DOHH2 (cell line): ENCODE results near the gene GLB1L.

Experiments used
- H3F3A ChIP-seq: fragments of 200-600 bp; sonication (generic), shearing (Covaris generic); 2 replicates; pipeline ENCODE4 v1.6.0; 2016; ENCODE audit warnings: antibody characterized with exemption, mild to moderate bottlenecking; ENCODE audit not compliant: control insufficient read depth, insufficient read depth
- H3K27ac ChIP-seq: fragments of 200-600 bp; sonication (generic); 2 replicates; pipeline ENCODE4 v1.5.1; 2014; ENCODE audit warnings: low read depth, mild to moderate bottlenecking, low read length, moderate library complexity
- H3K27me3 ChIP-seq: fragments of 200-600 bp; sonication (generic); 2 replicates; pipeline ENCODE4 v1.6.1; 2014; ENCODE audit warnings: mild to moderate bottlenecking, low read length, mixed read lengths; ENCODE audit not compliant: control insufficient read depth
- H3K36me3 ChIP-seq: fragments of 200-600 bp; sonication (generic); 2 replicates; pipeline ENCODE4 v1.6.1; 2014; ENCODE audit warnings: mild to moderate bottlenecking, low read length, moderate library complexity, mixed read lengths; ENCODE audit not compliant: control insufficient read depth
- H3K4me1 ChIP-seq: fragments of 200-600 bp; sonication (generic); 2 replicates; pipeline ENCODE4 v1.6.1; 2014; ENCODE audit warnings: mild to moderate bottlenecking, low read length, mixed read lengths; ENCODE audit not compliant: control insufficient read depth
- H3K4me2 ChIP-seq: fragments of 200-600 bp; sonication (generic); 2 replicates; pipeline ENCODE4 v1.6.0; 2014; ENCODE audit warnings: mild to moderate bottlenecking, low read length, moderate library complexity
- H3K4me3 ChIP-seq: fragments of 200-600 bp; sonication (generic); 2 replicates; pipeline ENCODE4 v1.5.1; 2014; ENCODE audit warnings: mild to moderate bottlenecking, low read length, mixed read lengths
- H3K79me2 ChIP-seq: fragments of 200-600 bp; sonication (generic); 2 replicates; pipeline ENCODE4 v1.6.1; 2014; ENCODE audit warnings: mild to moderate bottlenecking, low read length, mixed read lengths; ENCODE audit not compliant: control insufficient read depth
- H3K9me2 ChIP-seq: fragments of 200-600 bp; sonication (generic); replicated peaks from 2 replicates; pipeline ENCODE4 v1.6.1; 2014; ENCODE audit warnings: mild to moderate bottlenecking, low read length, mixed read lengths; ENCODE audit not compliant: control insufficient read depth
- H3K9me3 ChIP-seq: fragments of 200-600 bp; sonication (generic); 2 replicates; pipeline ENCODE4 v1.6.1; 2014; ENCODE audit warnings: antibody characterized with exemption, low read length, mixed read lengths; ENCODE audit not compliant: control insufficient read depth, insufficient read depth
- H4K20me1 ChIP-seq: fragments of 200-600 bp; sonication (generic); 2 replicates; pipeline ENCODE4 v1.6.0; 2014; ENCODE audit warnings: low read depth, mild to moderate bottlenecking, antibody characterized with exemption, low read length, moderate library complexity; ENCODE audit not compliant: control insufficient read depth, insufficient read depth
- CTCF ChIP-seq: fragments of 200-600 bp; sonication (generic); IDR thresholded peaks from one replicate; pipeline ENCODE4 v1.5.1; 2014; ENCODE audit warnings: antibody characterized with exemption, mild to moderate bottlenecking, low read depth, low read length; ENCODE audit not compliant: poor library complexity, severe bottlenecking
- EZH2phosphoT487 ChIP-seq: fragments of 200-600 bp; sonication (generic); IDR thresholded peaks from 2 replicates; pipeline ENCODE4 v1.6.1; 2017; ENCODE audit warnings: borderline replicate concordance, mild to moderate bottlenecking, antibody characterized with exemption, low read length, moderate library complexity, mixed read lengths

GLB1L gene

DNA sequence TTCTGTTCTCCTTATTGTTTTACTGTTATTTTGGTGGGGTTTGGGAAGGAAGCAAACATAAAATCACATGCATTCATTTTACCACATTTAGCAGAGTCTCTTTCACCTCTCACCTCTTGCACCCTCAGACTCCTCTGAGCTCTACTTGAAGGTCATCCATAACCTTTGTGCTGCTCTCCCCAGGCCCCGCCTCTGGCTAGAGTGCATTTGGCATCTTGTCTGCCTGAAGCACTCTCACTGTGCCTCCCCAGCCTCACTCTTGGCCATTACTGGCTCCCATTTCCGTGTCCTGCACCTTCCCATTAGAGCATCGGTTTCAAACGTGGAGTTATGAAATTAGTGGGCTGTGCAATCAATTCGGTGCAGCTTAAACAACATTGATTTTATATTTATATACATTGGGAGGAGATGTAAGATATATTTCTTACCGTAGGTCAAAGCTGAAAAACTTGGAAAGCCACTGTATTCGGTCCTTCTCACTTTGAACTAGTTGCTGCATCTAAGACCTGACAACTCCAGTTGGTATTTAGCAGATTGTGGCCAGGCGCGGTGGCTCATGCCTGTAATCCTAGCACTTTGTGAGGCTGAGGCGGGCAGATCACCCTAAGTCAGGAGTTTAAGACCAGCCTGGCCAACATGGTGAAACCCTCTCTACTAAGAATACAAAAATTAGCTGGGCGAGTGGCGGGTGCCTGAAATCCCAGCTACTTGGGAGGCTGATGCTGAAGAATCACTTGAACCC lies 45.6 kb downstream of the GLB1L start:
- no peak overlapping the region for H3K4me2 ChIP-seq
- TF ChIP-seq EZH2phosphoT487 (no peak), CTCF (no peak)
- H3K4me3 ChIP-seq, result no peak overlapping the region

GRCh38 chr2:219198974-219199373 lies 46.3 kb downstream of the GLB1L start:
- Histone ChIP-seq H3K9me2 (no peaks in the 10 kb centered on the region), H3K4me2 (no peak overlapping the region), H3F3A (no peaks in the 10 kb centered on the region; the same call in 1 of the 2 replicates), H4K20me1 (no peaks in the 10 kb centered on the region), H3K27ac (no peak overlapping the region), H3K27me3 (peaks cover 8% of the 10 kb centered on the region; the same call in 1 of the 2 replicates), H3K4me3 (no peak overlapping the region), H3K4me1 (peaks cover 6% of the 10 kb centered on the region; the same call in 1 of the 2 replicates), H3K36me3 (no peaks in the 10 kb centered on the region), H3K79me2 (no peaks in the 10 kb centered on the region), H3K9me3 (no peaks in the 10 kb centered on the region)
- no peak for TF ChIP-seq EZH2phosphoT487
- no peak for TF ChIP-seq CTCF

More for the DNA sequence above, 45.6 kb downstream of the GLB1L start:
- Histone ChIP-seq H4K20me1 (no peaks in the 10 kb centered on the region), H3K27ac (no peak overlapping the region), H3K4me1 (peaks cover 6% of the 10 kb centered on the region; the same call in 1 of the 2 replicates), H3K9me2 (no peaks in the 10 kb centered on the region), H3K9me3 (no peaks in the 10 kb centered on the region), H3K36me3 (no peaks in the 10 kb centered on the region), H3K79me2 (no peaks in the 10 kb centered on the region), H3F3A (no peaks in the 10 kb centered on the region), H3K27me3 (peaks cover 8% of the 10 kb centered on the region; the same call in 1 of the 2 replicates)

DNA sequence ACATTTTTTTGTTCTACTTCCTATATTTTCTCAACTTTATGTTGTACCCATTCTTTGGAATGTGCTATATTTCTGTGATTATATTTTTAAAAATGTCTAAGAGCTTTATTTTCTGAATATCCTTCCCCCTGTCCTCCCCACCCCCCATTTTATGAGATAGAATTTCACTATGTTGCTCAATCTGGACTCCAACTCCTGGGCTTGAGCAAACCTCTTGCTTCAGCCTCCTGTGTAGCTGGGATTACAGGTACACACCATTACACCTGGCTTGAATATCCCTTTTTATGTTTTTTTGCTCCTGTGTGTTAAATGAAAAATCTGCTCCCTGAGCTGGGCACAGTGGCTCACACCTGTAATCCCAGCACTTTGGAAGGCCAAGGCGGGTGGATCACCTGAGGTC lies 47.9 kb downstream of the GLB1L start:
- H4K20me1 ChIP-seq, result no peaks in the 10 kb centered on the region
- peaks cover 6% of the 10 kb centered on the region; the same call in 1 of the 2 replicates for H3K4me1 ChIP-seq
- no peaks in the 10 kb centered on the region for H3K36me3 ChIP-seq
- H3K4me2 ChIP-seq, result no peak overlapping the region
- no peaks in the 10 kb centered on the region; the same call in 1 of the 2 replicates for H3F3A ChIP-seq
- H3K27me3 ChIP-seq, result peaks cover 8% of the 10 kb centered on the region; the same call in 1 of the 2 replicates
- no peaks in the 10 kb centered on the region for H3K9me3 ChIP-seq
- H3K79me2 ChIP-seq, result no peaks in the 10 kb centered on the region
- TF ChIP-seq EZH2phosphoT487 (no peak), CTCF (no peak)
- H3K9me2 ChIP-seq, result no peaks in the 10 kb centered on the region
- no peak overlapping the region for H3K4me3 ChIP-seq
- H3K27ac ChIP-seq, result no peak overlapping the region
